H9 (cell line): ENCODE results near the gene MGMT. TPM values are rescaled to one million over a fixed set of nuclear protein-coding genes. Genes with fewer than 3 reads are reported as not detected.

Source experiments
- DNase-seq: peaks from one replicate; pipeline ENCODE4 v3.0.0-alpha.2; 2017
- H2AFZ ChIP-seq: one replicate; pipeline ENCODE4 v1.6.1; 2013; ENCODE audit warnings: mild to moderate bottlenecking, low read length, control low read depth, moderate library complexity
- H2AK5ac ChIP-seq: 2 replicates; pipeline ENCODE4 v1.6.1; 2013; ENCODE audit warnings: low read length, control low read depth, mixed read lengths; ENCODE audit not compliant: insufficient read length
- H2BK120ac ChIP-seq: one replicate; pipeline ENCODE4 v1.6.1; 2013; ENCODE audit warnings: low read depth, mild to moderate bottlenecking, low read length, control low read depth, inconsistent platforms; ENCODE audit not compliant: poor library complexity, severe bottlenecking
- H2BK12ac ChIP-seq: 2 replicates; pipeline ENCODE4 v1.6.1; 2013; ENCODE audit warnings: low read length, control low read depth, mixed read lengths, low read depth; ENCODE audit not compliant: insufficient read length
- H2BK15ac ChIP-seq: 2 replicates; pipeline ENCODE4 v1.6.1; 2013; ENCODE audit warnings: low read depth, low read length, control low read depth
- H2BK20ac ChIP-seq: one replicate; pipeline ENCODE4 v1.6.1; 2013; ENCODE audit warnings: low read depth, mild to moderate bottlenecking, low read length, control low read depth, inconsistent platforms; ENCODE audit not compliant: poor library complexity, severe bottlenecking
- H2BK5ac ChIP-seq: 2 replicates; pipeline ENCODE4 v1.6.1; 2013; ENCODE audit warnings: low read length, control low read depth, mixed read lengths; ENCODE audit not compliant: insufficient read length
- H3K14ac ChIP-seq: 2 replicates; pipeline ENCODE4 v1.6.1; 2013; ENCODE audit warnings: low read length, control low read depth; ENCODE audit not compliant: insufficient read depth
- H3K18ac ChIP-seq: 2 replicates; pipeline ENCODE4 v1.6.1; 2013; ENCODE audit warnings: low read depth, mild to moderate bottlenecking, mixed read lengths, low read length, control low read depth; ENCODE audit not compliant: insufficient read length
- H3K23ac ChIP-seq: 2 replicates; pipeline ENCODE4 v1.6.1; 2013; ENCODE audit warnings: low read length, control low read depth, mixed read lengths, low read depth; ENCODE audit not compliant: insufficient read length
- H3K23me2 ChIP-seq: 2 replicates; pipeline ENCODE4 v1.6.1; 2013; ENCODE audit warnings: low read depth, mild to moderate bottlenecking, mixed read lengths, low read length, control low read depth; ENCODE audit not compliant: insufficient read length, poor library complexity, severe bottlenecking
- H3K27ac ChIP-seq: 2 replicates; pipeline ENCODE4 v1.5.1; 2013; ENCODE audit warnings: low read length, control low read depth, mixed read lengths, low read depth; ENCODE audit not compliant: insufficient read length
- H3K27me3 ChIP-seq: 2 replicates; pipeline ENCODE4 v1.6.1; 2013; ENCODE audit warnings: low read length, control low read depth, inconsistent platforms; ENCODE audit not compliant: insufficient read depth
- H3K4ac ChIP-seq: 2 replicates; pipeline ENCODE4 v1.6.1; 2013; ENCODE audit warnings: low read depth, mild to moderate bottlenecking, control low read depth, inconsistent platforms, low read length, moderate library complexity
- H3K4me1 ChIP-seq: 2 replicates; pipeline ENCODE4 v1.6.1; 2013; ENCODE audit warnings: low read length, control low read depth, inconsistent platforms; ENCODE audit not compliant: insufficient read depth
- H3K4me2 ChIP-seq: 2 replicates; pipeline ENCODE4 v1.6.1; 2013; ENCODE audit warnings: low read length, control low read depth, mixed read lengths; ENCODE audit not compliant: insufficient read length, insufficient read depth
- H3K56ac ChIP-seq: 2 replicates; pipeline ENCODE4 v1.6.1; 2013; ENCODE audit warnings: low read depth, mild to moderate bottlenecking, mixed read lengths, low read length, control low read depth; ENCODE audit not compliant: insufficient read length
- H3K79me1 ChIP-seq: 2 replicates; pipeline ENCODE4 v1.6.1; 2013; ENCODE audit warnings: low read depth, mild to moderate bottlenecking, moderate library complexity, low read length, control low read depth, inconsistent platforms; ENCODE audit not compliant: insufficient read depth, poor library complexity, severe bottlenecking
- H3K79me2 ChIP-seq: 2 replicates; pipeline ENCODE4 v1.6.1; 2013; ENCODE audit warnings: low read length, control low read depth, inconsistent platforms; ENCODE audit not compliant: insufficient read depth
- H3K9ac ChIP-seq: 2 replicates; pipeline ENCODE4 v1.6.1; 2013; ENCODE audit warnings: low read length, control low read depth, mixed read lengths; ENCODE audit not compliant: insufficient read length; ENCODE audit errors: extremely low read depth
- H3K9me3 ChIP-seq: one replicate; pipeline ENCODE4 v1.6.1; 2013; ENCODE audit warnings: low read depth, low read length, inconsistent platforms; ENCODE audit not compliant: control insufficient read depth
- H3T11ph ChIP-seq: one replicate; pipeline ENCODE4 v1.6.1; 2013; ENCODE audit warnings: mild to moderate bottlenecking, low read length, control low read depth, inconsistent platforms
- H4K20me1 ChIP-seq: one replicate; pipeline ENCODE4 v1.6.1; 2013; ENCODE audit not compliant: control insufficient read depth, insufficient read length, insufficient read depth
- H4K5ac ChIP-seq: 2 replicates; pipeline ENCODE4 v1.6.1; 2013; ENCODE audit warnings: low read depth, mild to moderate bottlenecking, mixed read lengths, low read length, control low read depth; ENCODE audit not compliant: insufficient read length
- H4K8ac ChIP-seq: replicated peaks from 2 replicates; pipeline ENCODE4 v1.6.1; 2013; ENCODE audit warnings: low read length, control low read depth, mixed read lengths, low read depth; ENCODE audit not compliant: insufficient read length
- H4K91ac ChIP-seq: 2 replicates; pipeline ENCODE4 v1.6.1; 2013; ENCODE audit warnings: low read depth, mild to moderate bottlenecking, moderate library complexity, mixed read lengths, low read length, control low read depth; ENCODE audit not compliant: insufficient read length
- H3K27ac Mint-ChIP-seq, 3 experiments: 2 replicates in 2 of 3; 3 replicates in 1 of 3; pipeline ENCODE4 v1.8.0; 2020 to 2021; ENCODE audit warnings: mixed read lengths in 3 of 3, mild to moderate bottlenecking in 1 of 3, moderate library complexity in 1 of 3
- H3K27me3 Mint-ChIP-seq: 2 replicates; pipeline ENCODE4 v1.8.0; 2021; ENCODE audit warnings: low read depth, mild to moderate bottlenecking, moderate library complexity, mixed read lengths
- H3K36me3 Mint-ChIP-seq, 3 experiments: 2 replicates in 2 of 3; 3 replicates in 1 of 3; pipeline ENCODE4 v1.8.0; 2020 to 2021; ENCODE audit warnings: low read depth in 3 of 3, mixed read lengths in 3 of 3; ENCODE audit not compliant: insufficient read depth in 1 of 3
- H3K4me1 Mint-ChIP-seq, 2 experiments: 2 replicates each; pipeline ENCODE4 v1.8.0; 2020; ENCODE audit warnings: mixed read lengths in 2 of 2
- H3K4me3 Mint-ChIP-seq, 2 experiments: 2 replicates in 1 of 2; 3 replicates in 1 of 2; pipeline ENCODE4 v1.8.0; 2020 to 2021; ENCODE audit warnings: mild to moderate bottlenecking in 2 of 2, mixed read lengths in 2 of 2, moderate library complexity in 1 of 2
- H3K9me3 Mint-ChIP-seq, 2 experiments: 2 replicates in 1 of 2; 3 replicates in 1 of 2; pipeline ENCODE4 v1.8.0; 2020; ENCODE audit warnings: mild to moderate bottlenecking in 2 of 2, mixed read lengths in 2 of 2, moderate library complexity in 1 of 2
- WGBS: extraction: QIAGEN DNeasy Blood & Tissue Kit; methylation state at CpG from one replicate; pipeline ENCODE4 v1.1.7; 2013; ENCODE audit warnings: missing lambda C conversion rate, low lambda C conversion rate, mixed read lengths; ENCODE audit not compliant: insufficient read length; ENCODE audit errors: extremely low coverage; 5-methylcytosine and 5-hydroxymethylcytosine counted together
- total RNA-seq: library from RNA; stranded (reverse); gene quantifications from 2 replicates; pipeline ENCODE4 v1.2.1, GENCODE V29; 2021
- TF ChIP-seq, protein P1 (sequence below): fragments of 200-600 bp; sonication (generic); conservative IDR thresholded peaks from 3 replicates; pipeline ENCODE4 v1.8.0; 2021; ENCODE audit warnings: antibody characterized with exemption, mild to moderate bottlenecking

MGMT gene
- total RNA-seq, 1 experiment from 2014 or later = 18.4 TPM

GRCh38 chr10:129509835-129510234, 42.8 kb downstream of the MGMT start:
- no peak overlapping the region for H2BK15ac ChIP-seq

More at GRCh38 chr10:129509835-129510234, 42.8 kb downstream of the MGMT start:
- Histone ChIP-seq H3K23ac (no peak overlapping the region), H3K27me3 (no peaks in the 10 kb centered on the region), H3K27ac (no peak overlapping the region), H3K18ac (no peak overlapping the region), H2BK20ac (no peak overlapping the region), H3K9me3 (no peaks in the 10 kb centered on the region), H2BK12ac (no peak overlapping the region), H2BK5ac (no peak overlapping the region), H3K14ac (no peak overlapping the region), H3K79me2 (no peaks in the 10 kb centered on the region; the same call in 1 of the 2 replicates), H3K4ac (no peak overlapping the region), H2BK120ac (no peak overlapping the region), H3K23me2 (no peaks in the 10 kb centered on the region), H3K79me1 (no peaks in the 10 kb centered on the region), H3K56ac (no peak overlapping the region), H4K5ac (no peak overlapping the region), H2AFZ (no peak overlapping the region), H3T11ph (no peak overlapping the region), H3K4me2 (no peak overlapping the region), H4K91ac (no peak overlapping the region), H3K4me1 (peaks cover 3% of the 10 kb centered on the region; the same call in 1 of the 2 replicates), H3K9ac (no peak overlapping the region), H2AK5ac (no peak overlapping the region), H4K20me1 (no peaks in the 10 kb centered on the region), H4K8ac (no peak overlapping the region)
- Mint-ChIP-seq H3K4me3 (no peak overlapping the region), H3K9me3 (no peaks in the 10 kb centered on the region; a peak in 1 of 5 replicates), H3K27me3 (no peaks in the 10 kb centered on the region), H3K4me1 (peaks cover 6 to 8% of the 10 kb centered on the region in 2 experiments), H3K27ac (no peak overlapping the region), H3K36me3 (peaks cover 0 to 2% (median 0%) of the 10 kb centered on the region in 3 experiments; a peak in 3 of 7 replicates)
- TF ChIP-seq, protein P1, sequence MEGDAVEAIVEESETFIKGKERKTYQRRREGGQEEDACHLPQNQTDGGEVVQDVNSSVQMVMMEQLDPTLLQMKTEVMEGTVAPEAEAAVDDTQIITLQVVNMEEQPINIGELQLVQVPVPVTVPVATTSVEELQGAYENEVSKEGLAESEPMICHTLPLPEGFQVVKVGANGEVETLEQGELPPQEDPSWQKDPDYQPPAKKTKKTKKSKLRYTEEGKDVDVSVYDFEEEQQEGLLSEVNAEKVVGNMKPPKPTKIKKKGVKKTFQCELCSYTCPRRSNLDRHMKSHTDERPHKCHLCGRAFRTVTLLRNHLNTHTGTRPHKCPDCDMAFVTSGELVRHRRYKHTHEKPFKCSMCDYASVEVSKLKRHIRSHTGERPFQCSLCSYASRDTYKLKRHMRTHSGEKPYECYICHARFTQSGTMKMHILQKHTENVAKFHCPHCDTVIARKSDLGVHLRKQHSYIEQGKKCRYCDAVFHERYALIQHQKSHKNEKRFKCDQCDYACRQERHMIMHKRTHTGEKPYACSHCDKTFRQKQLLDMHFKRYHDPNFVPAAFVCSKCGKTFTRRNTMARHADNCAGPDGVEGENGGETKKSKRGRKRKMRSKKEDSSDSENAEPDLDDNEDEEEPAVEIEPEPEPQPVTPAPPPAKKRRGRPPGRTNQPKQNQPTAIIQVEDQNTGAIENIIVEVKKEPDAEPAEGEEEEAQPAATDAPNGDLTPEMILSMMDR = no peak
- WGBS = no CpG with 5 or more reads among the region's 8 CpGs
- no peak for DNase-seq
